Liver (tissue), 9 donors: ENCODE results near the gene PLPP3. TPM values are rescaled to one million over a fixed set of nuclear protein-coding genes. Genes with fewer than 3 reads are reported as not detected.

Experiments
- DNase-seq: peaks from one replicate; pipeline ENCODE4 v3.0.0-alpha.2; 2017; ENCODE audit warnings: low spot score
- H3K27ac ChIP-seq, 2 donors: one replicate each; pipeline ENCODE4 v1.7.0; 2013; ENCODE audit warnings: inconsistent platforms in 2 of 2, low read length in 2 of 2, control low read depth in 1 of 2, low read depth in 1 of 2, mild to moderate bottlenecking in 1 of 2
- H3K27me3 ChIP-seq, 4 donors: one replicate each; pipeline versions ENCODE4 v1.6.1 to v1.7.0; 2013; ENCODE audit warnings: low read length in 3 of 4, inconsistent platforms in 1 of 4, mild to moderate bottlenecking in 1 of 4, moderate library complexity in 1 of 4; ENCODE audit not compliant: control insufficient read depth in 4 of 4, insufficient read depth in 4 of 4
- H3K36me3 ChIP-seq, 4 donors: one replicate each; pipeline versions ENCODE4 v1.6.1 to v1.7.0; 2013; ENCODE audit warnings: low read length in 3 of 4, mild to moderate bottlenecking in 3 of 4, low read depth in 1 of 4, moderate library complexity in 1 of 4; ENCODE audit not compliant: control insufficient read depth in 4 of 4, insufficient read depth in 3 of 4
- H3K4me1 ChIP-seq, 4 donors: one replicate each; pipeline versions ENCODE4 v1.6.1 to v1.7.0; 2013; ENCODE audit warnings: low read length in 3 of 4, mild to moderate bottlenecking in 3 of 4, moderate library complexity in 1 of 4; ENCODE audit not compliant: control insufficient read depth in 4 of 4, insufficient read depth in 4 of 4
- H3K4me3 ChIP-seq, 3 donors: one replicate each; pipeline versions ENCODE4 v1.6.1 to v1.7.0; 2013; ENCODE audit warnings: low read length in 3 of 3, control low read depth in 1 of 3, low read depth in 1 of 3, mild to moderate bottlenecking in 1 of 3
- H3K9ac ChIP-seq, 2 donors: one replicate each; pipeline ENCODE4 v1.7.0; 2013; ENCODE audit warnings: low read length in 2 of 2, mild to moderate bottlenecking in 2 of 2, moderate library complexity in 2 of 2, control low read depth in 1 of 2, low read depth in 1 of 2
- H3K9me3 ChIP-seq, 4 donors: one replicate each; pipeline versions ENCODE4 v1.6.1 to v1.7.0; 2013; ENCODE audit warnings: low read length in 3 of 4; ENCODE audit not compliant: control insufficient read depth in 4 of 4
- EGR1 ChIP-seq, 2 donors: IDR thresholded peaks; 2 replicates each; pipeline ENCODE4 v1.6.1; 2016 to 2018; ENCODE audit warnings: antibody characterized with exemption in 2 of 2, low read depth in 2 of 2
- FOXA2 ChIP-seq: IDR thresholded peaks from 2 replicates; pipeline ENCODE4 v1.6.1; 2016; ENCODE audit warnings: antibody characterized with exemption
- GABPA ChIP-seq, 2 donors: IDR thresholded peaks in 1 of 2; conservative IDR thresholded peaks in 1 of 2; 2 replicates each; pipeline ENCODE4 v1.6.1; 2016; ENCODE audit warnings: antibody characterized with exemption in 2 of 2, mild to moderate bottlenecking in 1 of 2, moderate library complexity in 1 of 2
- HNF4G ChIP-seq: IDR thresholded peaks from 2 replicates; pipeline ENCODE4 v1.6.1; 2016; ENCODE audit warnings: antibody characterized with exemption
- JUND ChIP-seq, 2 donors: IDR thresholded peaks; 2 replicates each; pipeline ENCODE4 v1.6.1; 2016; ENCODE audit warnings: antibody characterized with exemption in 2 of 2
- RAD21 ChIP-seq, 2 donors: IDR thresholded peaks; 2 replicates each; pipeline ENCODE4 v1.6.1; 2016; ENCODE audit warnings: antibody characterized with exemption in 2 of 2, mild to moderate bottlenecking in 2 of 2
- RXRA ChIP-seq, 2 donors: IDR thresholded peaks; 2 replicates each; pipeline ENCODE4 v1.6.1; 2017 to 2018; ENCODE audit warnings: antibody characterized with exemption in 2 of 2, mild to moderate bottlenecking in 1 of 2
- TAF1 ChIP-seq: conservative IDR thresholded peaks from 2 replicates; pipeline ENCODE4 v1.6.1; 2016; ENCODE audit warnings: antibody characterized with exemption, mild to moderate bottlenecking
- WGBS: extraction: QIAGEN DNeasy Blood & Tissue Kit; methylation state at CpG from one replicate; pipeline ENCODE4 v1.1.7; 2013; 5-methylcytosine and 5-hydroxymethylcytosine counted together
- polyA plus RNA-seq, 2 donors: library from polyadenylated mRNA; stranded (reverse) in 1 of 2; unstranded in 1 of 2; fragments of 200-250 nt in 1 of 2; fragments of >200 nt in 1 of 2; fragmentation: Nextera tagmentation in 1 of 2; extraction: Ambion mirVana in 1 of 2; gene quantifications; one replicate each; pipeline versions ENCODE4 v1.2.1 to v1.2.3, GENCODE V29; 2013 to 2015
- total RNA-seq, 2 donors: library from RNA; depleted of rRNA; stranded (reverse); fragments of >200 nt; gene quantifications; one replicate each; pipeline ENCODE4 v1.2.3, GENCODE V29; 2014
- TF ChIP-seq, protein P1 (sequence below): IDR thresholded peaks from 2 replicates; pipeline ENCODE4 v1.6.1; 2016; ENCODE audit warnings: antibody characterized with exemption, mild to moderate bottlenecking
- TF ChIP-seq, protein P2 (sequence below): fragments of 150-350 bp; IDR thresholded peaks from 2 replicates; pipeline ENCODE4 v1.5.1; 2017; ENCODE audit warnings: improper control_type of control experiment, low read depth, low read length; ENCODE audit not compliant: missing input control
- TF ChIP-seq, protein P3 (sequence below): IDR thresholded peaks from 2 replicates; pipeline ENCODE4 v1.6.1; 2016; ENCODE audit warnings: antibody characterized with exemption
- donor health status: healthy.
- donor health status: healthy.
- donor health status: healthy.
- donor health status: healthy.
- donor health status: healthy.

Gene PLPP3
- total and polyA plus RNA-seq, 4 donors, result 46.1 to 91.2 (median 67.6) TPM

DNA sequence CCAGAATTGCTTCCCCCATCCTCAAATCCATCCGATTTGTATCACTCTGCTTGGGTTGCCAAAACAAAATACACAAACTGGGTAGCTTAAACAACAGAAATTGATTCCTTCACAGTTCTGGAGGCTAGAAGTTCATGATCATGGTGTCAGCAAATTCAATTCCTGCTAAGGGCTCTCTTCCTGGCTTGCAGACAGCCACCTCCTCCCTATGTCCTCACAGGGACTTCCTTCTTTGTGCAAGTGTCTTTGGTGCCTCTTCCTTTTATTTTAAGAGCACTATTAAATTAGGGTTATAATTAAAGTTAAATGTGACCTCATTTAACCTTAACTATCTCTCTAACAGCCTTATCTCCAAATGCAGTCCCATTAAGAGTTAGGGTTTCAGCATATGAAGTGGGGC is 112.8 kb downstream of the PLPP3 start (continued):
- TF ChIP-seq, protein P1, sequence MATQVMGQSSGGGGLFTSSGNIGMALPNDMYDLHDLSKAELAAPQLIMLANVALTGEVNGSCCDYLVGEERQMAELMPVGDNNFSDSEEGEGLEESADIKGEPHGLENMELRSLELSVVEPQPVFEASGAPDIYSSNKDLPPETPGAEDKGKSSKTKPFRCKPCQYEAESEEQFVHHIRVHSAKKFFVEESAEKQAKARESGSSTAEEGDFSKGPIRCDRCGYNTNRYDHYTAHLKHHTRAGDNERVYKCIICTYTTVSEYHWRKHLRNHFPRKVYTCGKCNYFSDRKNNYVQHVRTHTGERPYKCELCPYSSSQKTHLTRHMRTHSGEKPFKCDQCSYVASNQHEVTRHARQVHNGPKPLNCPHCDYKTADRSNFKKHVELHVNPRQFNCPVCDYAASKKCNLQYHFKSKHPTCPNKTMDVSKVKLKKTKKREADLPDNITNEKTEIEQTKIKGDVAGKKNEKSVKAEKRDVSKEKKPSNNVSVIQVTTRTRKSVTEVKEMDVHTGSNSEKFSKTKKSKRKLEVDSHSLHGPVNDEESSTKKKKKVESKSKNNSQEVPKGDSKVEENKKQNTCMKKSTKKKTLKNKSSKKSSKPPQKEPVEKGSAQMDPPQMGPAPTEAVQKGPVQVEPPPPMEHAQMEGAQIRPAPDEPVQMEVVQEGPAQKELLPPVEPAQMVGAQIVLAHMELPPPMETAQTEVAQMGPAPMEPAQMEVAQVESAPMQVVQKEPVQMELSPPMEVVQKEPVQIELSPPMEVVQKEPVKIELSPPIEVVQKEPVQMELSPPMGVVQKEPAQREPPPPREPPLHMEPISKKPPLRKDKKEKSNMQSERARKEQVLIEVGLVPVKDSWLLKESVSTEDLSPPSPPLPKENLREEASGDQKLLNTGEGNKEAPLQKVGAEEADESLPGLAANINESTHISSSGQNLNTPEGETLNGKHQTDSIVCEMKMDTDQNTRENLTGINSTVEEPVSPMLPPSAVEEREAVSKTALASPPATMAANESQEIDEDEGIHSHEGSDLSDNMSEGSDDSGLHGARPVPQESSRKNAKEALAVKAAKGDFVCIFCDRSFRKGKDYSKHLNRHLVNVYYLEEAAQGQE, result no peak
- no peak for TF ChIP-seq EGR1 (IDR thresholded peaks at IDR 0.05; ENCODE audit: low read depth in 2 of 2)

DNA sequence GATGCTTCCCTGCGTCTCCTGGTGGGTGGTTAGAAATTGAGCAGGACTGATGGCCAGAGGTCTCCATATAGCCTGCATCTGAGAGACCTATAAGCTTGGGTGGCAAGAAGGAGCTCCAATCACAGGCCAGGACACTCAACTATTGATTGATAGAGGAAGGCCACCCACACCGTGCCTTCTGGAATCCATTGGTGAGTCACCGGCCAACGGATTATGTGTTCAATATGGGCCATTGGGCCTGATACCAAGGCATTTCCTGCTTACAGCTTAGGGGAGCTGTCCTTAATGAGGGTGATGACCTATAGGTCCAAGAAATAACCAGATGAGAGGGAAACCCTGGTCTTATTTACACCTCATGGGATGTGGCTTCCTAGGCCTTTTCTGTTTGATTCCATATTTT is 115.1 kb downstream of the PLPP3 start:
- H3K9me3 ChIP-seq, result no peaks in the 10 kb centered on the region
- no peak for DNase-seq
- no peaks in the 10 kb centered on the region for H3K36me3 ChIP-seq
- H3K4me1 ChIP-seq, result peaks cover 0 to 24% (median 8%) of the 10 kb centered on the region in 4 donors
- H3K4me3 ChIP-seq, result no peak overlapping the region
- WGBS, result 93% methylated on average over 4 of the region's 4 CpGs
- no peak overlapping the region for H3K9ac ChIP-seq
- no peaks in the 10 kb centered on the region for H3K27me3 ChIP-seq
- H3K27ac ChIP-seq, result no peak overlapping the region
- TF ChIP-seq FOXA2, result no peak

DNA sequence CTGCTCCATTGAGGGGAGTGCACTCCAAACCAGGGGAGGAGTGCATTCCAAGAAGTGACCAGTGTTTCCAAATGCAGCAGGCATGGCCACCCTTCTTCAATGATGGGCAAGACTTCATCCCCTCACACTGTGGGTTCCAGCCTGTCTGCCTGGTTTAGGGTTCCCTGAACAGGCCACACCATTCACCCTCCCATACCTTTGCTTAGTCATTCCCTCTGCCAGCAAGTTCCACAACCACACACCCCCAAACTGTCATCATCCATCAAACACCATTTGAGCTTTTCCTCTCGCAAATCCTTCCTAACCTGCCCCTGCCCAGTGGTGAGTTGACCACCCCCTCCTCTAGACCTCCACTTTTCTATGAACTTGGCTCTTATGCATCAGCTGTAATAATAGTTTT is 116.0 kb downstream of the PLPP3 start:
- WGBS, result 90% methylated on average over 1 of the region's 1 CpG

More for the DNA sequence above, 116.0 kb downstream of the PLPP3 start:
- TF ChIP-seq, protein P1, result no peak
- TF ChIP-seq EGR1 (IDR thresholded peaks at IDR 0.05; ENCODE audit: low read depth in 2 of 2) (no peak), TAF1 (no peak), HNF4G (no peak), GABPA (IDR thresholded peaks at IDR 0.05 in 1 of 2, conservative IDR thresholded peaks at IDR 0.05 in 1 of 2) (no peak), JUND (IDR thresholded peaks at IDR 0.05) (no peak), RXRA (IDR thresholded peaks at IDR 0.05) (no peak), RAD21 (IDR thresholded peaks at IDR 0.05) (no peak)
- TF ChIP-seq, protein P2, sequence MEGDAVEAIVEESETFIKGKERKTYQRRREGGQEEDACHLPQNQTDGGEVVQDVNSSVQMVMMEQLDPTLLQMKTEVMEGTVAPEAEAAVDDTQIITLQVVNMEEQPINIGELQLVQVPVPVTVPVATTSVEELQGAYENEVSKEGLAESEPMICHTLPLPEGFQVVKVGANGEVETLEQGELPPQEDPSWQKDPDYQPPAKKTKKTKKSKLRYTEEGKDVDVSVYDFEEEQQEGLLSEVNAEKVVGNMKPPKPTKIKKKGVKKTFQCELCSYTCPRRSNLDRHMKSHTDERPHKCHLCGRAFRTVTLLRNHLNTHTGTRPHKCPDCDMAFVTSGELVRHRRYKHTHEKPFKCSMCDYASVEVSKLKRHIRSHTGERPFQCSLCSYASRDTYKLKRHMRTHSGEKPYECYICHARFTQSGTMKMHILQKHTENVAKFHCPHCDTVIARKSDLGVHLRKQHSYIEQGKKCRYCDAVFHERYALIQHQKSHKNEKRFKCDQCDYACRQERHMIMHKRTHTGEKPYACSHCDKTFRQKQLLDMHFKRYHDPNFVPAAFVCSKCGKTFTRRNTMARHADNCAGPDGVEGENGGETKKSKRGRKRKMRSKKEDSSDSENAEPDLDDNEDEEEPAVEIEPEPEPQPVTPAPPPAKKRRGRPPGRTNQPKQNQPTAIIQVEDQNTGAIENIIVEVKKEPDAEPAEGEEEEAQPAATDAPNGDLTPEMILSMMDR, result no peak
- TF ChIP-seq, protein P3, sequence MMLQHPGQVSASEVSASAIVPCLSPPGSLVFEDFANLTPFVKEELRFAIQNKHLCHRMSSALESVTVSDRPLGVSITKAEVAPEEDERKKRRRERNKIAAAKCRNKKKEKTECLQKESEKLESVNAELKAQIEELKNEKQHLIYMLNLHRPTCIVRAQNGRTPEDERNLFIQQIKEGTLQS, result no peak
- no peaks in the 10 kb centered on the region for H3K27me3 ChIP-seq
- no peak for DNase-seq
- H3K4me3 ChIP-seq, result no peak overlapping the region
- no peaks in the 10 kb centered on the region for H3K36me3 ChIP-seq
- H3K27ac ChIP-seq, result no peak overlapping the region
- H3K4me1 ChIP-seq, result peaks cover 0 to 24% (median 8%) of the 10 kb centered on the region in 4 donors
- no peaks in the 10 kb centered on the region for H3K9me3 ChIP-seq
- H3K9ac ChIP-seq, result no peak overlapping the region
